Peyer's patch (tissue), 4 donors: ENCODE measurements around the gene RAB31. TPM values are rescaled to one million over a fixed set of nuclear protein-coding genes. Genes with fewer than 3 reads are reported as not detected.

Experiments
- DNase-seq, 3 donors: peaks; one replicate each; pipeline ENCODE4 v3.0.0-alpha.2; 2017 to 2019
- H3K27ac ChIP-seq, 4 donors: fragments of 200-600 bp; sonication (generic); one replicate each; pipeline ENCODE4 v1.5.1; 2016 to 2019
- H3K27me3 ChIP-seq, 2 donors: fragments of 200-600 bp; sonication (generic); one replicate each; pipeline ENCODE4 v1.5.1; 2019
- H3K36me3 ChIP-seq, 3 donors: fragments of 200-600 bp; sonication (generic); one replicate each; pipeline ENCODE4 v1.5.1; 2016 to 2019
- H3K4me1 ChIP-seq, 4 donors: fragments of 200-600 bp; sonication (generic); one replicate each; pipeline ENCODE4 v1.5.1; 2016 to 2019
- H3K4me3 ChIP-seq, 4 donors: fragments of 200-600 bp; sonication (generic); 1 replicate in 3 of 4; 2 replicates in 1 of 4; pipeline ENCODE4 v1.5.1; 2016 to 2019; ENCODE audit warnings: mild to moderate bottlenecking in 1 of 4
- H3K9me3 ChIP-seq, 4 donors: fragments of 200-600 bp; sonication (generic); one replicate each; pipeline ENCODE4 v1.5.1; 2016 to 2019; ENCODE audit warnings: mild to moderate bottlenecking in 1 of 4
- CTCF ChIP-seq, 6 experiments: fragments of 450-650 bp in 4 of 6; fragments of 200-600 bp in 2 of 6; sonication (generic) in 1 of 6; IDR thresholded peaks; one replicate each; pipeline ENCODE4 v1.5.1; 2017 to 2019; ENCODE audit warnings: antibody characterized with exemption in 6 of 6, mild to moderate bottlenecking in 3 of 6, moderate library complexity in 1 of 6
- POLR2A ChIP-seq, 2 donors: fragments of 450-650 bp; IDR thresholded peaks; one replicate each; pipeline ENCODE4 v1.5.1; 2017; ENCODE audit warnings: antibody characterized with exemption in 2 of 2, mild to moderate bottlenecking in 2 of 2, moderate library complexity in 2 of 2
- total RNA-seq, 4 donors: library from RNA; depleted of rRNA; stranded (reverse); fragments of >200 nt; gene quantifications; one replicate each; pipeline ENCODE4 v1.1.0, GENCODE V29; 2016

RAB31 gene
- total RNA-seq, 4 donors from 2014 or later = 6.2 to 66.8 (median 17.7) TPM

DNA sequence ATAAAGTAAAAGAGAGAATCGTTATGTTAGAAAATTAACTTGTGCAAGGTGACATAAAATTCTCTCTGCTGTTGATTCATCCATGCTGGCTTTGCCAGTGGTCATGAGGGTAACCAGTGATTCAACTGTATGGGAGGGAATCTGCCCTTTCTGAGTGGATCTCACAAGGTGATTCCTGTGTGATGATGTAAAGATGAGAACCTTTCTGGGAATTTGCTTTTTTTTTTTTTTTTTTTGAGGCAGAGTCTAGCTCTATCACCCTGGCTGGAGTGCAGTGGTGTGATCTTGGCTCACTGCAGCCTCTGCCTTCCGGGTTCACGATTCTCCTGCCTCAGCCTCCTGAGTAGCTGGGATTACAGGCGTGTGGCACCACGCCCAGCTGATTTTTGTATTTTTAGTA is 23.3 kb downstream of the RAB31 start:
- H3K4me1 ChIP-seq = peaks cover 0 to 12% (median 0%) of the 10 kb centered on the region in 4 donors
- no peak overlapping the region for H3K27ac ChIP-seq
- no peaks in the 10 kb centered on the region for H3K9me3 ChIP-seq
- H3K27me3 ChIP-seq = no peaks in the 10 kb centered on the region
- H3K4me3 ChIP-seq = no peak overlapping the region
- no peaks in the 10 kb centered on the region for H3K36me3 ChIP-seq
- TF ChIP-seq POLR2A (IDR thresholded peaks at IDR 0.05) (no peak), CTCF (IDR thresholded peaks at IDR 0.05) (no peak)
- peak in 1 of 3 donors; percentile 29 for DNase-seq

DNA sequence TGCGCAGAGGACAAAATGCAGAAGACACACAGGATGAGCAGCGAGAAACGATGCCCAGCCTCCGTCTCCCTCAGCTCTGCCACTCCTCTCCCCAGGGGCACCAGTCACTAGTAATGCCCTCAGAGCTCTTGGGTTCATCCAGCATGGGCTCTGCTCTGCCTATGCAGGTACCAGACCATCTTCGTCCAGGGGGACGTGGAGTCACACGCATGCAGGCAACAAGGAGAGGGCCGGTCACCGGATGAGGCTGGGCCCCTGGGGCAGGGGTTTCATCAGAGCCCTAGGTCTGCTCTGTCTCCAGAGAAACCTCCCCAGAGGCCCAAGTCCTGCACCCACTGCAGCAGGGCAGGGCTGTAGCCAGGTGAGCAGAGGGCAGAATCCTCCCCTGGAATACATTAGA is 23.9 kb downstream of the RAB31 start:
- DNase-seq = peak in 1 of 3 donors; percentile 26
- H3K9me3 ChIP-seq = no peaks in the 10 kb centered on the region
- H3K4me1 ChIP-seq = peaks cover 0 to 18% (median 0%) of the 10 kb centered on the region in 4 donors
- H3K27ac ChIP-seq = no peak overlapping the region
- no peaks in the 10 kb centered on the region for H3K27me3 ChIP-seq
- H3K4me3 ChIP-seq = no peak overlapping the region
- no peaks in the 10 kb centered on the region for H3K36me3 ChIP-seq
- no peak for TF ChIP-seq POLR2A (IDR thresholded peaks at IDR 0.05)
- TF ChIP-seq CTCF (IDR thresholded peaks at IDR 0.05) = no peak

DNA sequence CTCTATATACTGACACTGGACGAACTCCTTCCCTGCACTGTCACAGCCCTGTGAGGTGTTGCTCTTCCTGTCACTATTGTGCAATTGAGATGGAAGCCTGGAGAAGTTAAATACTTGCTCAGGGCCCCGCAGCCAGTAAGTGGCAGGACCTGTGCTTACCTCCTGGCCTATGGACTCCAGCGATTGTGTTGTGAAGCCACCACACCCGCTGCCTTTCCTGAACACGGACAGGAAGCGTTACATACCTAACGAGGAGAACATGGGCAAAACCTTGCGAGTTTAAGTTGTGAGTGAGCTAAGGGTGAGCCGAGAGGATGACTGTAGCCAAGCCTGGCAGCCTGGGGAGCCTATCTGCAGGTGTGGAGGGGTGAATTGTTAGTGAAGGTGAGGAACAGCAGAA is 26.1 kb downstream of the RAB31 start:
- DNase-seq = peak in 2 of 3 donors; percentile 69 to 74

DNA sequence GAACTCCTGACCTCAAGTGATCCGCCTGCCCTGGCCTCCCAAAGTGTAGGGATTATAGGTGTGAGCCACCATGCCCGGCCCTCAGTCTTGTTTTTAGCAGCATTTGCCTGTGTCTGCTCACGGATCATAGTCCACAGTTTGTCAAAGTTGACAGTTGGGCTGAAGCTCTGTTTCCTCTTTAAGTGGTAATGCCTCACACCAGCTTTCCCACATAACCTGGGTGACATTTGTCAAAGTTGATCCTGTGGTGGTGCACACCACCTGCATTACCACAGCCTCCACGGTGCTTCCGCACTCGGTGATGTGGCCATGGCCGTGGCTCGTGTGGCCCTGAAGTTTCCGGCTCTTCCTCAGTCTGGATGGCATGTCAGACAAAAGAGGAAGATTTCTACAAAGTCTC is 27.1 kb downstream of the RAB31 start:
- Histone ChIP-seq H3K9me3 (no peaks in the 10 kb centered on the region), H3K27me3 (no peaks in the 10 kb centered on the region), H3K4me1 (peaks cover 0 to 27% (median 0%) of the 10 kb centered on the region in 4 donors), H3K36me3 (no peaks in the 10 kb centered on the region), H3K4me3 (no peak overlapping the region), H3K27ac (no peak overlapping the region)
- TF ChIP-seq CTCF (IDR thresholded peaks at IDR 0.05) = no peak
- TF ChIP-seq POLR2A (IDR thresholded peaks at IDR 0.05) = no peak
- DNase-seq = peak in 1 of 3 donors; percentile 36

More for the DNA sequence above, 26.1 kb downstream of the RAB31 start:
- Histone ChIP-seq H3K36me3 (no peaks in the 10 kb centered on the region), H3K4me1 (peaks cover 0 to 27% (median 0%) of the 10 kb centered on the region in 4 donors), H3K27ac (peak overlapping the region in 2 of 4 donors; percentile 20 to 50), H3K9me3 (no peaks in the 10 kb centered on the region), H3K4me3 (no peak overlapping the region), H3K27me3 (no peaks in the 10 kb centered on the region)
- no peak for TF ChIP-seq CTCF (IDR thresholded peaks at IDR 0.05)
- TF ChIP-seq POLR2A (IDR thresholded peaks at IDR 0.05) = no peak

GRCh38 chr18:9735879-9736278 is 27.8 kb downstream of the RAB31 start:
- no peaks in the 10 kb centered on the region for H3K36me3 ChIP-seq
- no peaks in the 10 kb centered on the region for H3K9me3 ChIP-seq
- TF ChIP-seq CTCF (IDR thresholded peaks at IDR 0.05) (no peak), POLR2A (IDR thresholded peaks at IDR 0.05) (no peak)
- no peak overlapping the region for H3K4me3 ChIP-seq
- H3K27me3 ChIP-seq = no peaks in the 10 kb centered on the region
- peaks cover 0 to 27% (median 0%) of the 10 kb centered on the region in 4 donors for H3K4me1 ChIP-seq
- DNase-seq = peak in 1 of 3 donors; percentile 4
- H3K27ac ChIP-seq = no peak overlapping the region
